CD4-positive, alpha-beta T cell treated with Interleukin-2 at 100 ng/mL for 4 hours (primary cell): ENCODE data around the gene TMEM220.
"Not testable (repeated sequence)": the region's sequence is repeated elsewhere in the genome, so short reads cannot be mapped to it uniquely, and the experiment has no call there.

Experiments used
- DNase-seq: peaks from one replicate; pipeline ENCODE4 v3.0.0-alpha.2; 2020; ENCODE audit warnings: low spot score

The TMEM220 gene

GRCh38 chr17:10754861-10755591 lies 25.2 kb upstream of the TMEM220 start:
- DNase-seq: no peak

- peak; percentile 5 for DNase-seq
Measured at GRCh38 chr17:10754109-10754508, 24.3 kb upstream of the TMEM220 start.

- DNase-seq: no peak
Measured at GRCh38 chr17:10752696-10753095, 22.9 kb upstream of the TMEM220 start.

GRCh38 chr17:10751563-10751962 lies 21.7 kb upstream of the TMEM220 start:
- no peak for DNase-seq

GRCh38 chr17:10750210-10750609 lies 20.4 kb upstream of the TMEM220 start:
- DNase-seq: no peak

- DNase-seq: no peak
Measured at GRCh38 chr17:10748531-10749181, 18.8 kb upstream of the TMEM220 start.

- no peak for DNase-seq
Measured at GRCh38 chr17:10745231-10745630, 15.4 kb upstream of the TMEM220 start.

- DNase-seq: peak; percentile 26
Measured at GRCh38 chr17:10744501-10745000, 14.7 kb upstream of the TMEM220 start.

GRCh38 chr17:10743316-10744009 lies 13.6 kb upstream of the TMEM220 start:
- no peak for DNase-seq

GRCh38 chr17:10742431-10742830 lies 12.6 kb upstream of the TMEM220 start:
- no peak for DNase-seq

- DNase-seq: no peak
Measured at GRCh38 chr17:10741416-10742135, 11.8 kb upstream of the TMEM220 start.

GRCh38 chr17:10739386-10739785 lies 9.6 kb upstream of the TMEM220 start:
- DNase-seq: no peak

GRCh38 chr17:10738521-10739258 lies 8.9 kb upstream of the TMEM220 start:
- no peak for DNase-seq

GRCh38 chr17:10737736-10738135 lies 7.9 kb upstream of the TMEM220 start:
- DNase-seq: no peak

GRCh38 chr17:10737168-10737622 lies 7.4 kb upstream of the TMEM220 start:
- peak; percentile 18 for DNase-seq

GRCh38 chr17:10735821-10736220 lies 6.0 kb upstream of the TMEM220 start:
- no peak for DNase-seq

GRCh38 chr17:10735251-10735650 lies 5.4 kb upstream of the TMEM220 start:
- no peak for DNase-seq

- DNase-seq: no peak
Measured at GRCh38 chr17:10733666-10734065, 3.8 kb upstream of the TMEM220 start.

- DNase-seq: not testable (repeated sequence)
Measured at GRCh38 chr17:10732121-10732520, 2.3 kb upstream of the TMEM220 start.

- DNase-seq: no peak
Measured at GRCh38 chr17:10731408-10731879, 1.6 kb upstream of the TMEM220 start.

- DNase-seq: not testable (repeated sequence)
Measured at GRCh38 chr17:10730247-10730646, 424 bp upstream of the TMEM220 start.
